Measurements from ENCODE around the gene CLVS2. TPM values are rescaled to one million over a fixed set of nuclear protein-coding genes. Genes with fewer than 3 reads are reported as not detected.

The CLVS2 gene
- total and polyA plus RNA-seq, 4 donors: 0.25 TPM; not detected in 3

- H3K27ac ChIP-seq (ENCODE audit: low read depth in 1 of 2, low read length in 2 of 2): no peak overlapping the region
- no peak overlapping the region for H3K4me3 ChIP-seq (ENCODE audit: low read depth in 1 of 3, low read length in 3 of 3)
- WGBS: 58% methylated on average over 2 of the region's 2 CpGs
- TF ChIP-seq ZBTB33 (IDR thresholded peaks at IDR 0.05) (no peak), NR2F2 (IDR thresholded peaks at IDR 0.05) (no peak), RAD21 (IDR thresholded peaks at IDR 0.05) (no peak), FOXA2 (IDR thresholded peaks at IDR 0.05) (no peak), RXRA (IDR thresholded peaks at IDR 0.05) (no peak), JUND (IDR thresholded peaks at IDR 0.05) (no peak)
- no peak overlapping the region for H3K9ac ChIP-seq (ENCODE audit: low read depth in 1 of 2, low read length in 2 of 2)
- peaks cover 0 to 3% (median 0%) of the 10 kb centered on the region in 4 donors for H3K27me3 ChIP-seq (ENCODE audit: control insufficient read depth in 4 of 4, insufficient read depth in 4 of 4, low read length in 3 of 4)
- DNase-seq (ENCODE audit: low spot score): no peak
- no peaks in the 10 kb centered on the region for H3K36me3 ChIP-seq (ENCODE audit: control insufficient read depth in 4 of 4, insufficient read depth in 3 of 4, low read depth in 1 of 4, low read length in 3 of 4)
- no peaks in the 10 kb centered on the region for H3K4me1 ChIP-seq (ENCODE audit: control insufficient read depth in 4 of 4, insufficient read depth in 4 of 4, low read length in 3 of 4)
- H3K9me3 ChIP-seq (ENCODE audit: control insufficient read depth in 4 of 4, low read length in 3 of 4): no peaks in the 10 kb centered on the region
Observed at GRCh38 chr6:123117145-123117908, 121.3 kb downstream of the CLVS2 start.

- DNase-seq (ENCODE audit: low spot score): no peak
- no peak overlapping the region for H3K9ac ChIP-seq (ENCODE audit: low read depth in 1 of 2, low read length in 2 of 2)
- no peaks in the 10 kb centered on the region for H3K27me3 ChIP-seq (ENCODE audit: control insufficient read depth in 4 of 4, insufficient read depth in 4 of 4, low read length in 3 of 4)
- H3K27ac ChIP-seq (ENCODE audit: low read depth in 1 of 2, low read length in 2 of 2): no peak overlapping the region
- no peaks in the 10 kb centered on the region for H3K4me1 ChIP-seq (ENCODE audit: control insufficient read depth in 4 of 4, insufficient read depth in 4 of 4, low read length in 3 of 4)
- no peaks in the 10 kb centered on the region for H3K36me3 ChIP-seq (ENCODE audit: control insufficient read depth in 4 of 4, insufficient read depth in 3 of 4, low read depth in 1 of 4, low read length in 3 of 4)
- no peaks in the 10 kb centered on the region for H3K9me3 ChIP-seq (ENCODE audit: control insufficient read depth in 4 of 4, low read length in 3 of 4)
- TF ChIP-seq JUND (IDR thresholded peaks at IDR 0.05): no peak
- no peak for TF ChIP-seq RAD21 (IDR thresholded peaks at IDR 0.05)
- TF ChIP-seq RXRA (IDR thresholded peaks at IDR 0.05): no peak
- TF ChIP-seq CTCF (IDR thresholded peaks at IDR 0.05; ENCODE audit: low read depth, low read length, missing input control): no peak
- TF ChIP-seq ATF3 (IDR thresholded peaks at IDR 0.05): no peak
- no peak for TF ChIP-seq EGR1 (IDR thresholded peaks at IDR 0.05; ENCODE audit: low read depth in 2 of 2)
- no peak for TF ChIP-seq FOXA1 (IDR thresholded peaks at IDR 0.05)
- no peak for TF ChIP-seq REST (IDR thresholded peaks at IDR 0.05)
- no peak for TF ChIP-seq FOXA2 (IDR thresholded peaks at IDR 0.05)
- no peak for TF ChIP-seq MAX (IDR thresholded peaks at IDR 0.05)
- no peak for TF ChIP-seq TAF1 (conservative IDR thresholded peaks at IDR 0.05)
- TF ChIP-seq NR2F2 (IDR thresholded peaks at IDR 0.05): no peak
- TF ChIP-seq GABPA (IDR thresholded peaks at IDR 0.05 in 1 of 2, conservative IDR thresholded peaks at IDR 0.05 in 1 of 2): no peak
- TF ChIP-seq SP1 (IDR thresholded peaks at IDR 0.05): no peak
- no peak for TF ChIP-seq YY1 (IDR thresholded peaks at IDR 0.05)
- TF ChIP-seq HNF4A (conservative IDR thresholded peaks at IDR 0.05): no peak
- no peak for TF ChIP-seq ZBTB33 (IDR thresholded peaks at IDR 0.05)
- no peak overlapping the region for H3K4me3 ChIP-seq (ENCODE audit: low read depth in 1 of 3, low read length in 3 of 3)
- WGBS: 67% methylated on average over 2 of the region's 2 CpGs
Observed at GRCh38 chr6:123118811-123119210, 122.8 kb downstream of the CLVS2 start.

Data from liver (tissue), 9 donors.